Smooth muscle cell (in vitro differentiated cells): ENCODE data around the gene NID2. TPM values are rescaled to one million over a fixed set of nuclear protein-coding genes. Genes with fewer than 3 reads are reported as not detected.

Experiments used
- DNase-seq: peaks from one replicate; lab custom pipeline; 2025; ENCODE audit not compliant: unreplicated experiment; lab: John Stamatoyannopoulos, UW
- H2AFZ ChIP-seq: fragments of 200-600 bp; sonication (generic); 2 replicates; pipeline ENCODE4 v1.6.0; 2016; ENCODE audit warnings: antibody characterized with exemption, low read depth, mild to moderate bottlenecking
- H3F3A ChIP-seq: fragments of 200-600 bp; sonication (generic); 2 replicates; pipeline ENCODE4 v1.6.0; 2017; ENCODE audit warnings: antibody characterized with exemption, low read depth
- H3K27ac ChIP-seq: fragments of 200-600 bp; sonication (generic); 2 replicates; pipeline ENCODE4 v1.5.1; 2016; ENCODE audit warnings: low read depth, mild to moderate bottlenecking
- H3K27me3 ChIP-seq: fragments of 200-600 bp; sonication (generic); 2 replicates; pipeline ENCODE4 v1.6.1; 2016; ENCODE audit warnings: low read depth, mild to moderate bottlenecking
- H3K36me3 ChIP-seq: fragments of 200-600 bp; sonication (generic); 2 replicates; pipeline ENCODE4 v1.5.1; 2016; ENCODE audit warnings: low read depth
- H3K4me1 ChIP-seq: fragments of 200-600 bp; sonication (generic); 2 replicates; pipeline ENCODE4 v1.5.1; 2016; ENCODE audit warnings: low read depth
- H3K4me2 ChIP-seq: fragments of 200-600 bp; sonication (generic); 2 replicates; pipeline ENCODE4 v1.6.0; 2016; ENCODE audit warnings: mild to moderate bottlenecking
- H3K4me3 ChIP-seq: fragments of 200-600 bp; sonication (generic); 2 replicates; pipeline ENCODE4 v1.5.1; 2016; ENCODE audit warnings: mild to moderate bottlenecking
- H3K79me2 ChIP-seq: fragments of 200-600 bp; sonication (generic); 2 replicates; pipeline ENCODE4 v1.6.0; 2016; ENCODE audit warnings: low read depth, mild to moderate bottlenecking
- H3K9ac ChIP-seq: fragments of 200-600 bp; sonication (generic); 2 replicates; pipeline ENCODE4 v1.6.0; 2016; ENCODE audit warnings: low read depth
- H3K9me3 ChIP-seq: fragments of 200-600 bp; sonication (generic); replicated peaks from 2 replicates; pipeline ENCODE4 v1.5.1; 2016; ENCODE audit warnings: low read depth
- H4K20me1 ChIP-seq: fragments of 200-600 bp; sonication (generic); 2 replicates; pipeline ENCODE4 v1.6.0; 2016; ENCODE audit warnings: low read depth
- CTCF ChIP-seq: fragments of 200-600 bp; sonication (generic); IDR thresholded peaks from 2 replicates; pipeline ENCODE4 v1.5.1; 2017; ENCODE audit warnings: borderline replicate concordance, mild to moderate bottlenecking, antibody characterized with exemption; ENCODE audit not compliant: insufficient read depth, poor library complexity, severe bottlenecking
- WGBS: methylation state at CpG from one replicate; pipeline ENCODE4 v1.1.7; 2016; ENCODE audit warnings: low lambda C conversion rate; 5-methylcytosine and 5-hydroxymethylcytosine counted together
- polyA plus RNA-seq: library from polyadenylated mRNA; unstranded; fragments of >200 nt; fragmentation: Nextera tagmentation; extraction: Ambion mirVana; gene quantifications from 2 replicates; pipeline ENCODE4 v1.2.1, GENCODE V29; 2016
- total RNA-seq: library from RNA; depleted of rRNA; stranded (reverse); fragments of >200 nt; gene quantifications from 2 replicates; pipeline ENCODE4 v1.2.3, GENCODE V29; 2014

Gene NID2
- total and polyA plus RNA-seq, 2 experiments from 2014 or later = 196 to 229 TPM

GRCh38 chr14:52049271-52049670 lies 19.6 kb downstream of the NID2 start:
- H2AFZ ChIP-seq = no peak overlapping the region
- TF ChIP-seq CTCF = no peak
- H3K9me3 ChIP-seq = no peaks in the 10 kb centered on the region
- no peaks in the 10 kb centered on the region for H3K27me3 ChIP-seq
- no peak overlapping the region for H3K4me3 ChIP-seq
- no peak overlapping the region for H3K27ac ChIP-seq
- 93% methylated on average over 5 of the region's 5 CpGs for WGBS
- no peak for DNase-seq
- peaks cover 9% of the 10 kb centered on the region for H3F3A ChIP-seq
- peaks cover 22% of the 10 kb centered on the region for H4K20me1 ChIP-seq
- peaks cover 13% of the 10 kb centered on the region for H3K4me1 ChIP-seq
- no peak overlapping the region for H3K4me2 ChIP-seq
- peaks cover 56% of the 10 kb centered on the region for H3K79me2 ChIP-seq
- no peaks in the 10 kb centered on the region for H3K36me3 ChIP-seq
- H3K9ac ChIP-seq = no peak overlapping the region

- Histone ChIP-seq H4K20me1 (peaks cover 22% of the 10 kb centered on the region), H3F3A (peaks cover 9% of the 10 kb centered on the region), H3K27me3 (no peaks in the 10 kb centered on the region), H3K79me2 (peaks cover 58% of the 10 kb centered on the region), H3K9me3 (no peaks in the 10 kb centered on the region), H2AFZ (no peak overlapping the region), H3K36me3 (no peaks in the 10 kb centered on the region), H3K4me1 (peaks cover 13% of the 10 kb centered on the region), H3K4me3 (no peak overlapping the region), H3K9ac (no peak overlapping the region), H3K4me2 (no peak overlapping the region), H3K27ac (no peak overlapping the region)
- no peak for DNase-seq
- TF ChIP-seq CTCF = no peak
- 73% methylated on average over 3 of the region's 3 CpGs for WGBS
These were observed 20.1 kb downstream of the NID2 start for GRCh38 chr14:52048641-52049204.

- Histone ChIP-seq H3K4me1 (peaks cover 13% of the 10 kb centered on the region), H3K4me3 (no peak overlapping the region), H3K27ac (no peak overlapping the region), H3K9me3 (no peaks in the 10 kb centered on the region), H3K79me2 (peaks cover 64% of the 10 kb centered on the region), H4K20me1 (peaks cover 22% of the 10 kb centered on the region), H2AFZ (no peak overlapping the region), H3K27me3 (no peaks in the 10 kb centered on the region), H3K9ac (no peak overlapping the region), H3F3A (peaks cover 8% of the 10 kb centered on the region), H3K36me3 (no peaks in the 10 kb centered on the region), H3K4me2 (no peak overlapping the region)
- 86% methylated on average over 10 of the region's 10 CpGs for whole genome bisulfite sequencing
- DNase-seq = no peak
- TF ChIP-seq CTCF = no peak
These were observed 20.7 kb downstream of the NID2 start for GRCh38 chr14:52048116-52048515.

GRCh38 chr14:52046376-52046917 lies 22.4 kb downstream of the NID2 start:
- Histone ChIP-seq H4K20me1 (peaks cover 19% of the 10 kb centered on the region), H3K9ac (no peak overlapping the region), H3K36me3 (no peaks in the 10 kb centered on the region), H3K4me1 (peaks cover 8% of the 10 kb centered on the region), H3F3A (no peaks in the 10 kb centered on the region), H3K27ac (no peak overlapping the region), H2AFZ (no peak overlapping the region), H3K27me3 (no peaks in the 10 kb centered on the region), H3K79me2 (peaks cover 66% of the 10 kb centered on the region), H3K4me3 (no peak overlapping the region), H3K9me3 (no peaks in the 10 kb centered on the region), H3K4me2 (no peak overlapping the region)
- DNase-seq = no peak
- no peak for TF ChIP-seq CTCF
- WGBS = 38% methylated on average over 2 of the region's 2 CpGs
